CD1c-positive myeloid dendritic cell (primary cell): ENCODE data around the gene GET4.
"Not testable (repeated sequence)": the region's sequence is repeated elsewhere in the genome, so short reads cannot be mapped to it uniquely, and the experiment has no call there.

ENCODE experiments used
- DNase-seq: peaks from one replicate; pipeline ENCODE4 v3.0.0-alpha.2; 2016; ENCODE audit errors: extremely low spot score

GET4 gene

DNA sequence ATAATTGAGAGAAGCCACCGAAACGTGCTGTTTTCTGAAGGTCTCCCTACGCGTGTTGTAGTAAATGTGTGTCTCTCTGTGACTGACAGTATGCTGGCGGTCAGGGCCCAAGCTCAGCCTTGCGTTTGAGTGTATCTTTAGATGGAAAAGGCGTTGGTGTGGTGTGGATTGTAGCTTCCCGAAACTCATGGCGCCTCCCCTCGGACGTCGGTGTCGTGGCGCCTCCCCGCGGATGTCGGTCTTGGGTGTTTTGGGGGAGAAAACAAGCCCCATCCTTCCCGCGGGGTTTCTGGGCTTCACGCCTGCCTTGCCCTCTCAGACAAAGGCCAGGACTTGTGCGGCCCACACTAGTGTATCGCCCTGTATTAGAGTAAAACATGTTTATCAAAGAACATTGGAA, 31.3 kb upstream of the GET4 start:
- DNase-seq: no peak

- no peak for DNase-seq
Observed at GRCh38 chr7:845731-846130, 30.6 kb upstream of the GET4 start.

DNA sequence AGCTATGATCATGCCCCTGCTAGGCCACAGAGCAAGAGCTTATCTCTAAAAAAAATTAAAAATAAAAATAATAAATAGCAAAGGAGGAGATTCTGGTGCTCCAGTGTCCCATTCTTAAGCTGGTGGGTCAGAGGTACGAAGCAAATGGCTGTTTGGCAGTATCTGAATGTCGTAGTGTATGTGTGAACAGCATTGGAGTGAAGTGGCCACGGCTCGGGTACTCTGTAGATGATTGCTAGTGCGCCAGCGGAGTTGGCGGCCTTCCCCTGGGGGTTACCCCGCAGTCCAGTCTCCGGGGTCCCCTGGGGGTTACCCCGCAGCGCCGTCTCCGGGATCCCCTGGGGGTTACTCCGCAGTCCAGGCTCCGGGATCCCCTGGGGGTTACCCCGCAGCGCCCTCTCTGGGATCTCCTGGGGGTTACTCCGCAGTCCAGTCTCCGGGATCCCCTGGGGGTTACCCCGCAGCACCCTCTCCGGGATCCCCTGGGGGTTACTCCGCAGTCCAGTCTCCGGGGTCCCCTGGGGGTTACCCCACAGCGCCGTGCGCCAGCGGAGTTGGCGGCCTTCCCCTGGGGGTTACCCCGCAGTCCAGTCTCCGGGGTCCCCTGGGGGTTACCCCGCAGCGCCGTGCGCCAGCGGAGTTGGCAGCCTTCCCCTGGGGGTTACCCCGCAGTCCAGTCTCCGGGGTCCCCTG, 29.2 kb upstream of the GET4 start:
- DNase-seq: not testable (repeated sequence)

DNA sequence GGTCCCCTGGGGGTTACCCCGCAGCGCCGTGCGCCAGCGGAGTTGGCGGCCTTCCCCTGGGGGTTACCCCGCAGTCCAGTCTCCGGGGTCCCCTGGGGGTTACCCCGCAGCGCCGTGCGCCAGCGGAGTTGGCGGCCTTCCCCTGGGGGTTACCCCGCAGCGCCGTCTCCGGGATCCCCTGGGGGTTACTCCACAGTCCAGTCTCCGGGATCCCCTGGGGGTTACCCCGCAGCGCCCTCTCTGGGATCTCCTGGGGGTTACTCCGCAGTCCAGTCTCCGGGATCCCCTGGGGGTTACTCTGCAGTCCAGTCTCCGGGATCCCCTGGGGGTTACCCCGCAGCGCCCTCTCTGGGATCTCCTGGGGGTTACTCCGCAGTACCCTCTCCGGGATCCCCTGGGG, 28.6 kb upstream of the GET4 start:
- DNase-seq: not testable (repeated sequence)

- no peak for DNase-seq
Observed at GRCh38 chr7:849145-849544, 27.2 kb upstream of the GET4 start.

GRCh38 chr7:849781-850180, 26.6 kb upstream of the GET4 start:
- DNase-seq: no peak

- no peak for DNase-seq
Observed at GRCh38 chr7:851204-851603, 25.1 kb upstream of the GET4 start.

DNA sequence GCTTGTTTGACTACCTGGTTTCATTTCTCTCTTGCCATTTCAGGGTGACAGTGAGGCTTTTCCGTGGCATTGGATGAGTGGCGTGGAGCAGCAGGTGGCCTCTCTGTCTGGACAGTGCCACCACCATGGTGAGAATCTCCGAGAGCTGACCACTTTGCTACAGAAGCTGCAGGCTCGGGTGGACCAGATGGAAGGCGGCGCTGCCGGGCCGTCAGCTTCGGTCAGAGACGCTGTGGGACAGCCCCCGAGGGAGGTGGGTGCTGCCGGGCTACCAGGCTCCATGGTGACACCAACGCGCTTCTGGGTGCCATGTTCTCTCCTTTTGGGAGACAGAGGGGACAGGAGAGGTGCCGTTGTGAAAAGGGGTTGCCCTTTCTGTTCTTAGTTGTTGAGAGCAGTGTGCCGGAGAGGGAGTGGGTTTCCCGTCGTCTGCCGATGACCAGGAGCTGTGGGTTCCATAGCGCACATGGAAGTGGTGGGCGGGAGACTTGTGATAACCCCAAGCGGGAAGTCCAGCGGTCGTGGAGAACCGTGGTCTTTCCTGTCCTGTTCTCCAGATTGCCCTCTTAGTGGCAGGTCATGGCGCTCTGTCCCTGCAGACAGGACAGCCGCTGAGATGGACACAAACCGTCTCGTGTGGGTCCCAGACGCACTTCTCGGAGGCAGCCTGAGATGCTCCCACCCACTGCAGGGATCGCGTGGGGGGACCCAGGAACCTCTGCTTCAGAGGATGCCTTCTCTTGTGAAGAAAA, 22.8 kb upstream of the GET4 start:
- DNase-seq: no peak

DNA sequence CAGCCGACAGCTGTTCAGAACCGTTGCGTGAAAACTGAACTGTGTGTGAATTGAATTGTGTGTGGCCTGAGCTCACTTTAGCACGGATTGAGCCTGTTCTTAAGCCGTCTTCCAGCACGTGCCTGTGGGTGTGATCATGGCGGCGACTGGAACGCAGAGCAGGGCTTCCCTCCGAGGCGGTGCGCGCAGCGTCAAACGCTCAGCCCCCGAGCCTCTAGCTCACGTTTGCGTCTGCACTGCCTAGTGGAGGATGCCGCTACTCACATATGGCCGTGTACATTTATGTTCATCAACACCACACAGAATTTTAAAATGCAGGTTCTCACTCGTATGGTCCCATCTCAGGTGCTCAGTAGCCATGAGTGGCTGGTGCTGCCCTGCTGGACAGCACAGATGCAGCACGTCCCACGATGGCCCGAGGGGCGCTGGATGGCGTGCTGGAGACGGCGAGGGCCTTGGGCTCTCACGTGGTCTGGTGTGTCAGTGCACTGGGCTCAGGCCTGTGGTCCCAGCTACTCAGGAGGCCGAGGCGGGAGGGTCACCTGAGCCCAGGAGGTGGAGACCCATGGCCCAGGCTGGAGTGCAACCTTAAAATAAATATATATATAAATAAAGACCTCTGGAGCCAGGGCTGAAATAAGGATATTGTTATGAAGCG, 22.1 kb upstream of the GET4 start:
- no peak for DNase-seq

DNA sequence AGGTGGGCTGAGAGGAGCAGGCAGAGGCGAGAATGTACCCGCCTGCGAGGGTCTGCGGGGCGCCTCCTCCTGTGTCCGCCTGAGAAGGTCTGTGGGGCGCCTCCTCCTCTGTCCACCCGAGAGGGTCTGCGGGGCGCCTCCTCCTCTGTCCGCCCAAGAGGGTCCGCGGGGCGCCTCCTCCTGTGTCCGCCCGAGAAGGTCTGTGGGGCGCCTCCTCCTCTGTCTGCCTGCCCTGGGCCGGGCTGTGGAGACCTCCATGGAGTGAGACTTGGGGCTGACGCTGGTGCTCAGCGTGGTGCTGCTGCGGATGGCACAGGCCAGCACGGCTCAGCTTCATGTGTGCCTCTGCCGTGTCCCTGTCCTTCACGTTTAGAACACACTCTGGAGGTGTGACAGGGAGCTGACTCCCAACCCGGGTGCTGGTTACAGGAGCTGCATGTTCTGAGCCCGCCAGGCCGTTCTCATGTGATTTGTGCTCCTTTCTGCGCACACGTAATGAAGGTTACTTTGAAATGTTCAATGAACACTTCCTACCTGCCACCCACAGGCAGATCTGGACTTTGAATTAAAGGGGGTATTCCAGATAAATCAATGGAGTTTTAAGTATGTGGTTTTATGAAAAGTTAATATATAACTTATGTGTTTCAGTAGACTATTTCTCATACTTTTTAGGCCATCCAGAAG, 20.5 kb upstream of the GET4 start:
- DNase-seq: no peak

GRCh38 chr7:856444-857095, 19.8 kb upstream of the GET4 start:
- no peak for DNase-seq

DNA sequence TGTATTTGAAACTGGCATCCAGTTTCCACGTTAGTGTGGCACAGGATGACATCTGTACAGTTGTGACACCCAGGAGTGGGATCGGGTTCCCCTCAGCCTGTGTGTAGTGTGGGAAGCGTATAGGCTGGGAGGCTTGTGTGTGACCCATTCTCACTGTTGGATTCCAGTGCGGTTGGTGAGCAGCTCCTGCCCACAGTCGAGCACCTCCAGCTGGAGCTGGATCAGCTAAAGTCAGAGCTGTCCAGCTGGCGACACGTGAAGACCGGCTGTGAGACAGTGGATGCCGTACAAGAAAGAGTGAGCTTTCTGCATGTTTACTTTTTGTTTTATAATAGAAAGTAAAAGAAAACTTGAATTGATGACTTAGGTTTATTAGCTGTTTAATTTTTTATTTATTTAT, 18.7 kb upstream of the GET4 start:
- DNase-seq: no peak

DNA sequence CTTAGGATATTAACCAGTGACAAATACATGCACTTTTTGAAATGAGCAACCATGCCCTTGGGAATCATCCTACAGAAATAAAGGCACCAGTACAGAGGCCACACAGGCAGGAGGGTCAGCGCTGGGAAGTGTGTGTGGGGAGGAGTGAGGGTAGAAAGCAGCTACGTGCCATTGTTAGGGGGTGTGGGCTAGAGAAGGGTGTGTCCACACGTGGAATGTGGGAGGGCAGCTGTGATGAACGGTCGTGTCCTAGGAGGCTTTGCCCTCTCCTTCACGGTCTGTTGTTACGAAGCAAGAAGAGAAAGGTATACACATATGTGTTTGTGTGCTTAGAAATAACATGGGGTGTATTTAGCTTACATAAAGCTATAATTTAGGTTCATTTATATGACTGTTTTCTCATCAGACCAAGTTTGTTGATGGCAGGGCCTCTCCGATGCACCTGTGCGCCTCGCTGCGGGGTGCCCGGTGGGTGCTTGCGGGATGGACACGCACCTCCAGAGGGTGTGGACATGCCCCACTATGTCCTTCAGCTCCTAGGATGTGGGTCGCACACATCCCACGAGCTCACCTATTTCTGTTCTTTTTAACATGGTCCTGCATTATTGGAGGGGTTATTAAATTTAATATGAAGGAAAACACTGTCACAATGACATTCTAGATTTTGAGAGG, 16.9 kb upstream of the GET4 start:
- no peak for DNase-seq

- no peak for DNase-seq
Observed at GRCh38 chr7:860149-860548, 16.2 kb upstream of the GET4 start.

GRCh38 chr7:861222-861621, 15.1 kb upstream of the GET4 start:
- DNase-seq: no peak

- DNase-seq: no peak
Observed at GRCh38 chr7:862157-862556, 14.2 kb upstream of the GET4 start.

DNA sequence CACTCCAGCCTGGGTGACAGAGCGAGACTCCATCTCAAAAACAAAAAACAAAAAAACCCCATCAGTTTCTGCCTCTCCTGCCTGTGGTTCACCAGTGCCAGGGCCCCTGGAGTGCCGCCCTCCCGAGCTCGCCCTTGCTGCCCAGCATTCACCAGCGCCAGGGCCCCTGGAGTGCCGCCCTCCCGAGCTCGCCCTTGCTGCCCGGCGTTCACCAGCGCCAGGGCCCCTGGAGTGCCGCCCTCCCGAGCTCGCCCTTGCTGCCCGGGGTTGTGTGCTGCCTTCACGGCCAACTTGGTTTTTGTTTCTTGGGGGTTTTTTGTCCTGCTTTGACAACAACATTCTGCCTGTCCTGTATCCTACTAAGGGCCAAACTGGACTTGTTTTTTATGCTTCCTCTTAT, 13.2 kb upstream of the GET4 start:
- no peak for DNase-seq

DNA sequence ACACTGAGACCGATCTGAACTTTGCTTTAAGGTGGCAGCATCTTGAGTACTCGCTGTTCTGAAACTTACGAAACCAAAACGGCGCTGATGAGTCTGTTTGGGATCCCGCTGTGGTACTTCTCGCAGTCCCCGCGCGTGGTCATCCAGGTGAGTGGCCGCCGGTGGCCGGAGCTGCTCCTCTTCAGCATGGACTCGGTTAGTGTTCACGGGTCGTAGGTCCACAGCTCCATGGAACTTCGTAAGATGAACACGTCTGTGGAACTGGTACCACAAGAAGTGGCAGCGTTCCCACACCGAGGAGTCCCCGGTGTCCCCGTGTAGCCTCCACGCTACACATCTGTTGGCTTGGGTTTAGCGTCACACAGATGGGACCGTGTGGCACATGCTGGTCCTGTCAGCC, 10.4 kb upstream of the GET4 start:
- no peak for DNase-seq

- no peak for DNase-seq
Observed at GRCh38 chr7:867001-867405, 9.4 kb upstream of the GET4 start.

- DNase-seq: no peak
Observed at GRCh38 chr7:867406-868188, 8.8 kb upstream of the GET4 start.

GRCh38 chr7:868189-868486, 8.2 kb upstream of the GET4 start:
- no peak for DNase-seq
